ENCODE results near the gene METTL22. TPM values are rescaled to one million over a fixed set of nuclear protein-coding genes. Genes with fewer than 3 reads are reported as not detected.

METTL22 gene
- total RNA-seq, 4 donors from 2014 or later, result 30.0 to 71.0 (median 53.9) TPM

- DNase-seq, result no peak
- H3K4me3 ChIP-seq, result no peak overlapping the region
- H3K27me3 ChIP-seq, result no peaks in the 10 kb centered on the region
- WGBS, 2 donors (ENCODE audit: low coverage in 1 of 2), result 60 to 71% methylated on average over 1 to 11 of the region's 11 CpGs
- in situ Hi-C loops (cut with MboI; ENCODE audit: low pct_ligation_motif_present in 1 of 4, low pct_unique_long_range_greater_than_20kb in 1 of 4, low sequenced_read_pairs in 3 of 4) (no loop called here), intact Hi-C loops (cut with DNase I; ENCODE audit: low total_unique reads) (no loop called here)
- no peaks in the 10 kb centered on the region for H3K4me1 ChIP-seq
- no peaks in the 10 kb centered on the region for H3K9me3 ChIP-seq
- TF ChIP-seq POLR2A (IDR thresholded peaks at IDR 0.05) (no peak), POLR2AphosphoS5 (IDR thresholded peaks at IDR 0.05) (no peak), EP300 (IDR thresholded peaks at IDR 0.05; ENCODE audit: low read depth) (no peak), CTCF (IDR thresholded peaks at IDR 0.05) (no peak)
- peaks cover 0 to 55% (median 26%) of the 10 kb centered on the region in 4 donors for H3K36me3 ChIP-seq
- no peak overlapping the region for H3K27ac ChIP-seq
These were observed 23.6 kb downstream of the METTL22 start for GRCh38 chr16:8645141-8645521.

GRCh38 chr16:8645831-8646230, 24.3 kb downstream of the METTL22 start:
- no peaks in the 10 kb centered on the region for H3K27me3 ChIP-seq
- no peak overlapping the region for H3K4me3 ChIP-seq
- no peaks in the 10 kb centered on the region for H3K9me3 ChIP-seq
- in situ Hi-C loops (cut with MboI; ENCODE audit: low pct_ligation_motif_present in 1 of 4, low pct_unique_long_range_greater_than_20kb in 1 of 4, low sequenced_read_pairs in 3 of 4), result no loop called here
- peaks cover 0 to 54% (median 26%) of the 10 kb centered on the region in 4 donors for H3K36me3 ChIP-seq
- TF ChIP-seq POLR2A (IDR thresholded peaks at IDR 0.05), result no peak
- no peak for TF ChIP-seq EP300 (IDR thresholded peaks at IDR 0.05; ENCODE audit: low read depth)
- TF ChIP-seq CTCF (IDR thresholded peaks at IDR 0.05), result no peak
- TF ChIP-seq POLR2AphosphoS5 (IDR thresholded peaks at IDR 0.05), result no peak
- WGBS, 2 donors (ENCODE audit: low coverage in 1 of 2), result 92 to 100% methylated on average over 3 to 13 of the region's 13 CpGs
- no peak overlapping the region for H3K27ac ChIP-seq
- no peaks in the 10 kb centered on the region for H3K4me1 ChIP-seq
- no peak for DNase-seq
- intact Hi-C loops (cut with DNase I; ENCODE audit: low total_unique reads), result no loop called here

GRCh38 chr16:8646326-8647053, 25.0 kb downstream of the METTL22 start:
- 76 to 86% methylated on average over 7 to 13 of the region's 13 CpGs for WGBS, 2 donors (ENCODE audit: low coverage in 1 of 2)
- in situ Hi-C loops (cut with MboI; ENCODE audit: low pct_ligation_motif_present in 1 of 4, low pct_unique_long_range_greater_than_20kb in 1 of 4, low sequenced_read_pairs in 3 of 4), result no loop called here
- intact Hi-C loops (cut with DNase I; ENCODE audit: low total_unique reads), result no loop called here
- Histone ChIP-seq H3K36me3 (peaks cover 0 to 52% (median 24%) of the 10 kb centered on the region in 4 donors), H3K9me3 (no peaks in the 10 kb centered on the region), H3K4me1 (no peaks in the 10 kb centered on the region), H3K27me3 (no peaks in the 10 kb centered on the region), H3K27ac (no peak overlapping the region), H3K4me3 (no peak overlapping the region)
- no peak for DNase-seq
- TF ChIP-seq POLR2AphosphoS5 (IDR thresholded peaks at IDR 0.05) (no peak), POLR2A (IDR thresholded peaks at IDR 0.05) (no peak), EP300 (IDR thresholded peaks at IDR 0.05; ENCODE audit: low read depth) (no peak), CTCF (IDR thresholded peaks at IDR 0.05) (no peak)

GRCh38 chr16:8647721-8648318, 26.3 kb downstream of the METTL22 start:
- no peak overlapping the region for H3K27ac ChIP-seq
- H3K27me3 ChIP-seq, result no peaks in the 10 kb centered on the region
- H3K4me1 ChIP-seq, result no peaks in the 10 kb centered on the region
- H3K9me3 ChIP-seq, result no peaks in the 10 kb centered on the region
- H3K4me3 ChIP-seq, result no peak overlapping the region
- TF ChIP-seq POLR2AphosphoS5 (IDR thresholded peaks at IDR 0.05) (no peak), POLR2A (IDR thresholded peaks at IDR 0.05) (no peak), EP300 (IDR thresholded peaks at IDR 0.05; ENCODE audit: low read depth) (no peak), CTCF (IDR thresholded peaks at IDR 0.05) (no peak)
- in situ Hi-C loops (cut with MboI; ENCODE audit: low pct_ligation_motif_present in 1 of 4, low pct_unique_long_range_greater_than_20kb in 1 of 4, low sequenced_read_pairs in 3 of 4), result no loop called here
- intact Hi-C loops (cut with DNase I; ENCODE audit: low total_unique reads), result no loop called here
- H3K36me3 ChIP-seq, result peaks cover 0 to 41% (median 18%) of the 10 kb centered on the region in 4 donors
- 72% methylated on average over 9 of the region's 9 CpGs; no CpG with 5 or more reads in 1 of the 2 donors for WGBS, 2 donors (ENCODE audit: low coverage in 1 of 2)
- no peak for DNase-seq

Data from transverse colon (tissue), 4 donors.